ENCODE data around the gene FAM83B.
A peak's percentile ranks its signal among the peaks of the same experiment; 100 is the strongest.

FAM83B gene

GRCh38 chr6:54878718-54879117, 32.1 kb downstream of the FAM83B start:
- TF ChIP-seq TAF1 (IDR thresholded peaks at IDR 0.05; ENCODE audit: low read depth) (no peak), EP300 (IDR thresholded peaks at IDR 0.05; ENCODE audit: borderline replicate concordance) (no peak), ZBTB7A (IDR thresholded peaks at IDR 0.05; ENCODE audit: low read depth) (no peak), NFIC (IDR thresholded peaks at IDR 0.05) (no peak), RAD21 (IDR thresholded peaks at IDR 0.05; ENCODE audit: low read depth) (no peak), FOXM1 (IDR thresholded peaks at IDR 0.05; ENCODE audit: borderline replicate concordance, low read depth) (no peak), CEBPB (IDR thresholded peaks at IDR 0.05) (no peak), CREB1 (IDR thresholded peaks at IDR 0.05; ENCODE audit: low read depth) (no peak), YY1 (IDR thresholded peaks at IDR 0.05; ENCODE audit: low read depth) (no peak), TCF12 (IDR thresholded peaks at IDR 0.05; ENCODE audit: low read depth) (no peak)
- TF ChIP-seq, protein P1, sequence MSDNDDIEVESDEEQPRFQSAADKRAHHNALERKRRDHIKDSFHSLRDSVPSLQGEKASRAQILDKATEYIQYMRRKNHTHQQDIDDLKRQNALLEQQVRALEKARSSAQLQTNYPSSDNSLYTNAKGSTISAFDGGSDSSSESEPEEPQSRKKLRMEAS (IDR thresholded peaks at IDR 0.05) = no peak
- TF ChIP-seq, protein P2, sequence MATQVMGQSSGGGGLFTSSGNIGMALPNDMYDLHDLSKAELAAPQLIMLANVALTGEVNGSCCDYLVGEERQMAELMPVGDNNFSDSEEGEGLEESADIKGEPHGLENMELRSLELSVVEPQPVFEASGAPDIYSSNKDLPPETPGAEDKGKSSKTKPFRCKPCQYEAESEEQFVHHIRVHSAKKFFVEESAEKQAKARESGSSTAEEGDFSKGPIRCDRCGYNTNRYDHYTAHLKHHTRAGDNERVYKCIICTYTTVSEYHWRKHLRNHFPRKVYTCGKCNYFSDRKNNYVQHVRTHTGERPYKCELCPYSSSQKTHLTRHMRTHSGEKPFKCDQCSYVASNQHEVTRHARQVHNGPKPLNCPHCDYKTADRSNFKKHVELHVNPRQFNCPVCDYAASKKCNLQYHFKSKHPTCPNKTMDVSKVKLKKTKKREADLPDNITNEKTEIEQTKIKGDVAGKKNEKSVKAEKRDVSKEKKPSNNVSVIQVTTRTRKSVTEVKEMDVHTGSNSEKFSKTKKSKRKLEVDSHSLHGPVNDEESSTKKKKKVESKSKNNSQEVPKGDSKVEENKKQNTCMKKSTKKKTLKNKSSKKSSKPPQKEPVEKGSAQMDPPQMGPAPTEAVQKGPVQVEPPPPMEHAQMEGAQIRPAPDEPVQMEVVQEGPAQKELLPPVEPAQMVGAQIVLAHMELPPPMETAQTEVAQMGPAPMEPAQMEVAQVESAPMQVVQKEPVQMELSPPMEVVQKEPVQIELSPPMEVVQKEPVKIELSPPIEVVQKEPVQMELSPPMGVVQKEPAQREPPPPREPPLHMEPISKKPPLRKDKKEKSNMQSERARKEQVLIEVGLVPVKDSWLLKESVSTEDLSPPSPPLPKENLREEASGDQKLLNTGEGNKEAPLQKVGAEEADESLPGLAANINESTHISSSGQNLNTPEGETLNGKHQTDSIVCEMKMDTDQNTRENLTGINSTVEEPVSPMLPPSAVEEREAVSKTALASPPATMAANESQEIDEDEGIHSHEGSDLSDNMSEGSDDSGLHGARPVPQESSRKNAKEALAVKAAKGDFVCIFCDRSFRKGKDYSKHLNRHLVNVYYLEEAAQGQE (IDR thresholded peaks at IDR 0.05; ENCODE audit: low read depth) = no peak
- TF ChIP-seq, protein P3, sequence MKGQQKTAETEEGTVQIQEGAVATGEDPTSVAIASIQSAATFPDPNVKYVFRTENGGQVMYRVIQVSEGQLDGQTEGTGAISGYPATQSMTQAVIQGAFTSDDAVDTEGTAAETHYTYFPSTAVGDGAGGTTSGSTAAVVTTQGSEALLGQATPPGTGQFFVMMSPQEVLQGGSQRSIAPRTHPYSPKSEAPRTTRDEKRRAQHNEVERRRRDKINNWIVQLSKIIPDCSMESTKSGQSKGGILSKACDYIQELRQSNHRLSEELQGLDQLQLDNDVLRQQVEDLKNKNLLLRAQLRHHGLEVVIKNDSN (IDR thresholded peaks at IDR 0.05) = no peak

DNA sequence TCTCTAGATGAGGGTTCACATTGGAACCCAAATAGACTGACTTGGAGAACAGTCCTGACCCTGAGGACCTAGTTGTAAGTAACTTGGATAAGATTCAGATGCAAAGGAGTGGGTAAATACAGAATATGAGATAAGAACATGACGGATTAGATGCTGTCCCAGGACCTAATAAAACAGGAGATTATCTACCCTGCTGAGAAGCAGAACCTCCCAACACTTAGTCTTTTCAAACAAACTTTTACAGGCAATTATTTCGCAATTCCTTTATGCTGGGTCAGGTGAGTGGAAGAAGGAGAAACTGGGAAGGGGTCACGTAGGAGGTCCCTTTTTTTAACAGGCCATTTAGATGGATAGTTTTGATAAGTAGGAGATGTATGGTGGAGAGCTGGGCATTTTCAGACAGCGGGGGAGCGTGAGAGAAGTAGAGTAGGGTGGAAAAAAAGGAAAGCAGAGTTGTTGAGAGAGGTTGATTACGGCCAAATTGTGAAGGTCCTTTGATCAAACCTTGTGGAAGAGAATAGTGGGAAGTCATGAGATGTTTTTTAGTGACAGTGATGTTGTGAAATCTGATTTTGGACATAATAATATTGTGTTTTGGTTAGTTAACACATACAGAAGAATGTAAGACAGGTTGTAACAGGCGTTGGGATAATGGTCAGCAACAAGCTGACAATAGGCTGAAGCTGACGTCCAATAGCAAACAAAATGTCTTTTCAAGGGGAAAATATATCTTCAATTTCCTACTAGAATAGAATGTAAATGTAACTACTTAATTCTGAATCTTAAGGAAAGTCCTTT, 32.8 kb downstream of the FAM83B start:
- TF ChIP-seq CEBPB (IDR thresholded peaks at IDR 0.05) (peak; percentile 87), EGR1 (IDR thresholded peaks at IDR 0.05) (no peak), FOXM1 (IDR thresholded peaks at IDR 0.05; ENCODE audit: borderline replicate concordance, low read depth) (no peak), TAF1 (IDR thresholded peaks at IDR 0.05; ENCODE audit: low read depth) (no peak)

- no peak for TF ChIP-seq TAF1 (IDR thresholded peaks at IDR 0.05; ENCODE audit: low read depth)
- TF ChIP-seq CEBPB (IDR thresholded peaks at IDR 0.05) = no peak
- TF ChIP-seq, protein P2 (IDR thresholded peaks at IDR 0.05; ENCODE audit: low read depth) = no peak
- no peak for TF ChIP-seq FOXM1 (IDR thresholded peaks at IDR 0.05; ENCODE audit: borderline replicate concordance, low read depth)
- TF ChIP-seq, protein P3 (IDR thresholded peaks at IDR 0.05) = no peak
- TF ChIP-seq TEAD4 (IDR thresholded peaks at IDR 0.05) = no peak
- TF ChIP-seq EP300 (IDR thresholded peaks at IDR 0.05; ENCODE audit: borderline replicate concordance) = no peak
- TF ChIP-seq CREB1 (IDR thresholded peaks at IDR 0.05; ENCODE audit: low read depth) = no peak
- no peak for TF ChIP-seq TCF12 (IDR thresholded peaks at IDR 0.05; ENCODE audit: low read depth)
- no peak for TF ChIP-seq YY1 (IDR thresholded peaks at IDR 0.05; ENCODE audit: low read depth)
- TF ChIP-seq, protein P1 (IDR thresholded peaks at IDR 0.05) = no peak
- no peak for TF ChIP-seq RAD21 (IDR thresholded peaks at IDR 0.05; ENCODE audit: low read depth)
- no peak for TF ChIP-seq EGR1 (IDR thresholded peaks at IDR 0.05)
- no peak for TF ChIP-seq NFIC (IDR thresholded peaks at IDR 0.05)
- TF ChIP-seq ZBTB7A (IDR thresholded peaks at IDR 0.05; ENCODE audit: low read depth) = no peak
Observed at GRCh38 chr6:54881067-54881730, 34.6 kb downstream of the FAM83B start.

DNA sequence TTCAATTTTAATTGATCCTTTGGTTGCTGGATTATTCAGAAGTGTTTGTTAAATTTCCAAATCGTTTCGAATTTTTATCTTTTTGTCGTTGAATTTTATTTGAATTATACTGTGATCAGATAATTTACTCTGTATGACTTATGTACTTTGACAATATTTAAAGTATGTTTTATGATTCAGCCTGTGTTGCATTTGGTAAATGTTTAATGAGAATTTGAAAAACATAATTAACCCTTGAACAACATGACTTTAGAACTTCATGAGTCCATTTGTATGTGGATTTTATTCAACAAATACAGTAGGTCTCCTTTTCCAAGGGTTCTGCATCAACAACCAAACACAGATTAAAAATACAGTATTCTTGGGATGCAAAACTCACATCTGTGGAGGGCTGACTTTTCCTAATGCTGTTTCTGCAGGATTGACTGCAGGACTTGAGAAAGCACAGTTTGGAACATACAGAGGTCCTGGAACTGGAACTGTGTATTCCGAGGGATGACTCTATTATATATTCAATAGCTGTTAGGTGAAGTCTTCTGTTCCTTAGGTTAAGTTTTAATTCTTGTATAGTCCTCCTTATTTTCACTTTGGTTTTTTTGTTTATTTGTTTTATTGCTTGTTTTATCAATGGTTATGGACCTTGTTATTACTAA, 40.5 kb downstream of the FAM83B start:
- TF ChIP-seq, protein P2 (IDR thresholded peaks at IDR 0.05; ENCODE audit: low read depth) = no peak
- TF ChIP-seq RAD21 (IDR thresholded peaks at IDR 0.05; ENCODE audit: low read depth) (no peak), EP300 (IDR thresholded peaks at IDR 0.05; ENCODE audit: borderline replicate concordance) (no peak), ZBTB7A (IDR thresholded peaks at IDR 0.05; ENCODE audit: low read depth) (no peak), CEBPB (IDR thresholded peaks at IDR 0.05) (no peak), EGR1 (IDR thresholded peaks at IDR 0.05) (no peak), YY1 (IDR thresholded peaks at IDR 0.05; ENCODE audit: low read depth) (no peak), TCF12 (IDR thresholded peaks at IDR 0.05; ENCODE audit: low read depth) (no peak), TEAD4 (IDR thresholded peaks at IDR 0.05) (no peak), CREB1 (IDR thresholded peaks at IDR 0.05; ENCODE audit: low read depth) (no peak), TAF1 (IDR thresholded peaks at IDR 0.05; ENCODE audit: low read depth) (no peak), NFIC (IDR thresholded peaks at IDR 0.05) (no peak), FOXM1 (IDR thresholded peaks at IDR 0.05; ENCODE audit: borderline replicate concordance, low read depth) (no peak)
- TF ChIP-seq, protein P3 (IDR thresholded peaks at IDR 0.05) = no peak
- TF ChIP-seq, protein P1 (IDR thresholded peaks at IDR 0.05) = no peak
